ENCODE data around the gene NMRAL1. TPM values are rescaled to one million over a fixed set of nuclear protein-coding genes. Genes with fewer than 3 reads are reported as not detected.

The NMRAL1 gene
- total and polyA plus RNA-seq, 2 donors (not counting 1 experiment from before 2014, with no cell fraction given), result 48.6 to 68.8 TPM

DNA sequence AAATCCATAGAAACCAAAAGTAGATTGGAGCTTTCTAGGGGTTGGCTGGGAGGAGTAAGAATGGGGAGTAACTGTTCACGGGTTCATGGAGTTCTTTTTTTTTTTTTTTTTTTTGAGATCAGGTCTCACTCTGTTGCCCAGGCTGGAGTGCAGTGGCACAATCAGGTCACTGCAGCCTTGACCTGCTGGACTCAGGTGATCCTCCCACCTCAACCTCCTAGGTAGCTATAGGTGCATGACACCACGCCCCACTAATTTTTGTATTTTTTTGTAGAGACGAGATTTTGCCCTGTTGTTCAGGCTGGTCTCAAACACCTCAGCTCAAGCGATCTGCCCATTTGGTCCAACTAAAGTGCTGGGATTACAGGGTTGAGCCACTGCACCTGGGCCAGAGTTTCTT is 1.5 kb downstream of the NMRAL1 start:
- Mint-ChIP-seq H3K4me3 (peak overlapping the region; percentile 81), H3K9me3 (ENCODE audit: insufficient read depth) (no peaks in the 10 kb centered on the region), H3K27me3 (no peaks in the 10 kb centered on the region), H3K27ac (peak overlapping the region; percentile 69), H3K4me1 (peaks cover 26% of the 10 kb centered on the region)
- Histone ChIP-seq H3K79me2 (ENCODE audit: control insufficient read depth, insufficient read depth, low read length) (peaks cover 24% of the 10 kb centered on the region), H3K27me3 (replicated peaks in 1 of 4; ENCODE audit: control extremely low read depth in 1 of 4, control insufficient read depth in 3 of 4, insufficient read depth in 4 of 4, low read length in 3 of 4) (no peaks in the 10 kb centered on the region), H4K20me1 (ENCODE audit: control insufficient read depth, insufficient read depth, low read length, poor library complexity, severe bottlenecking) (peaks cover 6% of the 10 kb centered on the region), H3K4me3 (ENCODE audit: control extremely low read depth in 1 of 5, extremely low read depth in 1 of 5, insufficient read depth in 1 of 5, low read depth in 2 of 5, low read length in 4 of 5) (no peak overlapping the region), H3K9ac (ENCODE audit: low read length) (no peak overlapping the region), H3K27ac (ENCODE audit: low read length in 2 of 2) (peak overlapping the region in 1 of 2 donors; percentile 30), H3K4me1 (ENCODE audit: control insufficient read depth in 2 of 2, insufficient read depth in 2 of 2, low read length in 2 of 2) (peaks cover 17 to 35% of the 10 kb centered on the region in 2 donors), H3K9me3 (ENCODE audit: control extremely low read depth in 1 of 3, control insufficient read depth in 2 of 3, insufficient read depth in 1 of 3, low read length in 2 of 3) (peaks cover 0 to 4% (median 0%) of the 10 kb centered on the region in 3 donors), H3K4me2 (replicated peaks; ENCODE audit: low read depth, low read length, poor library complexity, severe bottlenecking) (no peak overlapping the region), H2AFZ (ENCODE audit: insufficient read depth, low read depth, low read length, poor library complexity, severe bottlenecking) (no peak overlapping the region), H3K36me3 (replicated peaks in 1 of 2; ENCODE audit: control extremely low read depth in 1 of 2, control insufficient read depth in 1 of 2, extremely low read depth in 1 of 2, insufficient read depth in 2 of 2, low read length in 1 of 2) (peaks cover 0 to 3% of the 10 kb centered on the region in 2 experiments)
- 80% methylated on average over 1 of the region's 4 CpGs for WGBS (ENCODE audit: insufficient coverage)
- no peak for TF ChIP-seq EZH2 (IDR thresholded peaks at IDR 0.05; ENCODE audit: borderline replicate concordance, insufficient read depth, low read depth, low read length, poor library complexity, severe bottlenecking)
- TF ChIP-seq, protein P1, sequence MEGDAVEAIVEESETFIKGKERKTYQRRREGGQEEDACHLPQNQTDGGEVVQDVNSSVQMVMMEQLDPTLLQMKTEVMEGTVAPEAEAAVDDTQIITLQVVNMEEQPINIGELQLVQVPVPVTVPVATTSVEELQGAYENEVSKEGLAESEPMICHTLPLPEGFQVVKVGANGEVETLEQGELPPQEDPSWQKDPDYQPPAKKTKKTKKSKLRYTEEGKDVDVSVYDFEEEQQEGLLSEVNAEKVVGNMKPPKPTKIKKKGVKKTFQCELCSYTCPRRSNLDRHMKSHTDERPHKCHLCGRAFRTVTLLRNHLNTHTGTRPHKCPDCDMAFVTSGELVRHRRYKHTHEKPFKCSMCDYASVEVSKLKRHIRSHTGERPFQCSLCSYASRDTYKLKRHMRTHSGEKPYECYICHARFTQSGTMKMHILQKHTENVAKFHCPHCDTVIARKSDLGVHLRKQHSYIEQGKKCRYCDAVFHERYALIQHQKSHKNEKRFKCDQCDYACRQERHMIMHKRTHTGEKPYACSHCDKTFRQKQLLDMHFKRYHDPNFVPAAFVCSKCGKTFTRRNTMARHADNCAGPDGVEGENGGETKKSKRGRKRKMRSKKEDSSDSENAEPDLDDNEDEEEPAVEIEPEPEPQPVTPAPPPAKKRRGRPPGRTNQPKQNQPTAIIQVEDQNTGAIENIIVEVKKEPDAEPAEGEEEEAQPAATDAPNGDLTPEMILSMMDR (IDR thresholded peaks at IDR 0.05), result no peak
- ChIA-PET POLR2A (interaction anchor here (0.7 kb wide), 2 partner anchors 31 to 32 kb away, joined by 3 to 6 read pairs; no protein-coding TSS in a partner anchor), CTCF (interaction anchor here (0.5 to 2.6 kb wide), 5 partner anchors 15 to 188 kb away, joined by 3 to 11 read pairs (median 3); no protein-coding TSS in a partner anchor)
- intact Hi-C loops (cut with micrococcal nuclease), result no loop called here
- DNase-seq (no peak), ATAC-seq (ENCODE audit: low read depth) (no peak)

DNA sequence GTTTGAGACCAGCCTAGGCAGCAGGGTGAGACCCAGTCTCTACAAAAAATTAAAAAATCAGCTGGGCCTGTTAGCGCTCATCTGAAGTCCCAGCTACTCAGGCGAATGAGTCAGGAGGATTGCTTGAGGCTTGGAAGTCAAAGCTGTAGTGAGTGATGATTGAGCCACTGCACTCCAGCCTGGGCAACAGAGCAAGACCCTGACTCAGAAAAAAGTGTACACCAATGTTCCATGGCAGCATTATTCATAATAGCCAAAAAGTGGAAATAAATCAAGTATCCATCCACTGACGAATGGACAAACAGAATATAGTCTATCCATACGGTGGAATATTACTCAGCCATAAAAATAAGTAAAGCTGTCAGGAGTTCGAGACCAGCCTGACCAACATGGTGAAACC is 2.6 kb downstream of the NMRAL1 start:
- no peaks in the 10 kb centered on the region for H3K27me3 ChIP-seq (replicated peaks in 1 of 4; ENCODE audit: control extremely low read depth in 1 of 4, control insufficient read depth in 3 of 4, insufficient read depth in 4 of 4, low read length in 3 of 4)
- H3K9ac ChIP-seq (ENCODE audit: low read length), result no peak overlapping the region
- peaks cover 0 to 4% (median 0%) of the 10 kb centered on the region in 3 donors for H3K9me3 ChIP-seq (ENCODE audit: control extremely low read depth in 1 of 3, control insufficient read depth in 2 of 3, insufficient read depth in 1 of 3, low read length in 2 of 3)
- intact Hi-C loops (cut with micrococcal nuclease), result no loop called here
- Mint-ChIP-seq H3K9me3 (ENCODE audit: insufficient read depth) (no peaks in the 10 kb centered on the region), H3K27me3 (no peaks in the 10 kb centered on the region), H3K27ac (no peak overlapping the region), H3K4me1 (peaks cover 18% of the 10 kb centered on the region), H3K4me3 (no peak overlapping the region)
- TF ChIP-seq EZH2 (IDR thresholded peaks at IDR 0.05; ENCODE audit: borderline replicate concordance, insufficient read depth, low read depth, low read length, poor library complexity, severe bottlenecking), result no peak
- TF ChIP-seq, protein P1 (IDR thresholded peaks at IDR 0.05), result no peak
- ChIA-PET CTCF (interaction anchor here (0.6 to 2.6 kb wide), 7 partner anchors 9 to 76 kb away, joined by 3 to 11 read pairs (median 3); no protein-coding TSS in a partner anchor), POLR2A (no interaction called here)
- H3K79me2 ChIP-seq (ENCODE audit: control insufficient read depth, insufficient read depth, low read length), result peaks cover 14% of the 10 kb centered on the region
- H4K20me1 ChIP-seq (ENCODE audit: control insufficient read depth, insufficient read depth, low read length, poor library complexity, severe bottlenecking), result peaks cover 5% of the 10 kb centered on the region
- DNase-seq, result no peak
- peaks cover 13 to 25% of the 10 kb centered on the region in 2 donors for H3K4me1 ChIP-seq (ENCODE audit: control insufficient read depth in 2 of 2, insufficient read depth in 2 of 2, low read length in 2 of 2)
- H3K4me2 ChIP-seq (replicated peaks; ENCODE audit: low read depth, low read length, poor library complexity, severe bottlenecking), result no peak overlapping the region
- H3K36me3 ChIP-seq (replicated peaks in 1 of 2; ENCODE audit: control extremely low read depth in 1 of 2, control insufficient read depth in 1 of 2, extremely low read depth in 1 of 2, insufficient read depth in 2 of 2, low read length in 1 of 2), result peaks cover 0 to 3% of the 10 kb centered on the region in 2 experiments
- H3K27ac ChIP-seq (ENCODE audit: low read length in 2 of 2), result no peak overlapping the region
- no peak overlapping the region for H2AFZ ChIP-seq (ENCODE audit: insufficient read depth, low read depth, low read length, poor library complexity, severe bottlenecking)
- 100% methylated on average over 2 of the region's 5 CpGs for WGBS (ENCODE audit: insufficient coverage)
- no peak overlapping the region for H3K4me3 ChIP-seq (ENCODE audit: control extremely low read depth in 1 of 5, extremely low read depth in 1 of 5, insufficient read depth in 1 of 5, low read depth in 2 of 5, low read length in 4 of 5)
- no peak for ATAC-seq (ENCODE audit: low read depth)

Data from B cell (primary cell).